Testis (tissue), 3 donors: Measurements from ENCODE around the gene SHC4. TPM values are rescaled to one million over a fixed set of nuclear protein-coding genes. Genes with fewer than 3 reads are reported as not detected.

Source experiments
- DNase-seq: peaks from one replicate; pipeline ENCODE4 v3.0.0-alpha.2; 2019
- H3K27ac ChIP-seq, 2 donors: fragments of 200-600 bp; sonication (generic); one replicate each; pipeline ENCODE4 v1.5.1; 2019
- H3K27me3 ChIP-seq: fragments of 200-600 bp; sonication (generic); one replicate; pipeline ENCODE4 v1.5.1; 2019
- H3K36me3 ChIP-seq: fragments of 200-600 bp; sonication (generic); one replicate; pipeline ENCODE4 v1.5.1; 2017; ENCODE audit warnings: low read depth; ENCODE audit errors: missing control alignments
- H3K4me1 ChIP-seq: fragments of 200-600 bp; sonication (generic); one replicate; pipeline ENCODE4 v1.5.1; 2019
- H3K4me3 ChIP-seq, 2 donors: fragments of 200-600 bp; sonication (generic); one replicate each; pipeline ENCODE4 v1.5.1; 2017 to 2019
- H3K9me3 ChIP-seq: fragments of 200-600 bp; sonication (generic); one replicate; pipeline ENCODE4 v1.5.1; 2017
- CTCF ChIP-seq, 3 experiments: fragments of 450-650 bp in 2 of 3; fragments of 200-600 bp in 1 of 3; sonication (generic) in 1 of 3; IDR thresholded peaks; one replicate each; pipeline ENCODE4 v1.5.1; 2016 to 2019; ENCODE audit warnings: antibody characterized with exemption in 3 of 3, mild to moderate bottlenecking in 2 of 3, moderate library complexity in 1 of 3
- POLR2A ChIP-seq: fragments of 450-650 bp; IDR thresholded peaks from one replicate; pipeline ENCODE4 v1.6.1; 2017; ENCODE audit warnings: antibody characterized with exemption, mild to moderate bottlenecking, moderate library complexity
- WGBS, 2 donors: methylation state at CpG; one replicate each; pipeline ENCODE4 v1.1.5; 2018; 5-methylcytosine and 5-hydroxymethylcytosine counted together
- intact Hi-C: fragments of 100-400 bp; cut with DNase I; formaldehyde crosslinking; loops from one replicate; pipeline ENCODE4 v1.15.1; 2023; ENCODE audit warnings: low total_unique reads
- polyA plus RNA-seq: library from polyadenylated mRNA; stranded (reverse); fragments of 350-450 nt; fragmentation: Illumina TruSeq; extraction: RNeasy Lipid Tissue Mini Kit (QIAGEN cat#74804); gene quantifications from one replicate; pipeline ENCODE4 v1.2.3, GENCODE V29; 2014; ENCODE audit warnings: low read depth, low replicate concordance; ENCODE audit not compliant: insufficient read depth
- total RNA-seq, 2 donors: library from RNA; depleted of rRNA; stranded (reverse); fragments of >200 nt; gene quantifications; one replicate each; pipeline ENCODE4 v1.2.3, GENCODE V29; 2016

SHC4 gene
- total and polyA plus RNA-seq, 3 donors from 2014 or later = 22.7 to 70.4 (median 52.0) TPM

GRCh38 chr15:48985516-48985915 is 21.8 kb upstream of the SHC4 start:
- no peaks in the 10 kb centered on the region for H3K36me3 ChIP-seq
- H3K4me3 ChIP-seq = no peak overlapping the region
- 74 to 90% methylated on average over 3 of the region's 3 CpGs for WGBS, 2 donors
- peaks cover 10% of the 10 kb centered on the region for H3K4me1 ChIP-seq
- TF ChIP-seq CTCF (IDR thresholded peaks at IDR 0.05) = no peak
- TF ChIP-seq POLR2A = no peak
- no peak for DNase-seq
- intact Hi-C loops = no loop called here
- no peaks in the 10 kb centered on the region for H3K27me3 ChIP-seq
- no peak overlapping the region for H3K27ac ChIP-seq
- H3K9me3 ChIP-seq = no peaks in the 10 kb centered on the region

- H3K27ac ChIP-seq = no peak overlapping the region
- no peak for DNase-seq
- peaks cover 10% of the 10 kb centered on the region for H3K4me1 ChIP-seq
- 57 to 61% methylated on average over 4 of the region's 4 CpGs for WGBS, 2 donors
- no peak for TF ChIP-seq POLR2A
- H3K9me3 ChIP-seq = no peaks in the 10 kb centered on the region
- intact Hi-C loops = no loop called here
- H3K27me3 ChIP-seq = no peaks in the 10 kb centered on the region
- H3K36me3 ChIP-seq = no peaks in the 10 kb centered on the region
- no peak overlapping the region for H3K4me3 ChIP-seq
Observed at GRCh38 chr15:48984811-48985352, 21.2 kb upstream of the SHC4 start.

GRCh38 chr15:48984021-48984710 is 20.4 kb upstream of the SHC4 start:
- intact Hi-C loops = no loop called here
- TF ChIP-seq POLR2A (no peak), CTCF (IDR thresholded peaks at IDR 0.05) (no peak)
- Histone ChIP-seq H3K4me1 (peaks cover 10% of the 10 kb centered on the region), H3K36me3 (no peaks in the 10 kb centered on the region), H3K4me3 (no peak overlapping the region), H3K9me3 (no peaks in the 10 kb centered on the region), H3K27me3 (no peaks in the 10 kb centered on the region), H3K27ac (no peak overlapping the region)
- DNase-seq = no peak
- WGBS, 2 donors = 70 to 77% methylated on average over 7 of the region's 7 CpGs

GRCh38 chr15:48983300-48983699 is 19.6 kb upstream of the SHC4 start:
- Histone ChIP-seq H3K27ac (no peak overlapping the region), H3K27me3 (no peaks in the 10 kb centered on the region), H3K36me3 (no peaks in the 10 kb centered on the region), H3K4me3 (no peak overlapping the region), H3K4me1 (peaks cover 10% of the 10 kb centered on the region), H3K9me3 (no peaks in the 10 kb centered on the region)
- no peak for DNase-seq
- intact Hi-C loops = no loop called here
- TF ChIP-seq POLR2A (no peak), CTCF (IDR thresholded peaks at IDR 0.05) (no peak)
- 40 to 70% methylated on average over 5 of the region's 5 CpGs for WGBS, 2 donors

- 65% methylated on average over 4 of the region's 4 CpGs for WGBS, 2 donors
- no peak for DNase-seq
- intact Hi-C loops = no loop called here
- no peaks in the 10 kb centered on the region for H3K27me3 ChIP-seq
- H3K27ac ChIP-seq = no peak overlapping the region
- TF ChIP-seq CTCF (IDR thresholded peaks at IDR 0.05) = no peak
- TF ChIP-seq POLR2A = no peak
- H3K36me3 ChIP-seq = no peaks in the 10 kb centered on the region
- H3K9me3 ChIP-seq = no peaks in the 10 kb centered on the region
- peaks cover 10% of the 10 kb centered on the region for H3K4me1 ChIP-seq
- no peak overlapping the region for H3K4me3 ChIP-seq
Observed at GRCh38 chr15:48981941-48982340, 18.2 kb upstream of the SHC4 start.
